Ammon's horn (tissue), 1 donor: ENCODE measurements around the gene CADM2.
"Not testable (repeated sequence)": the region's sequence is repeated elsewhere in the genome, so short reads cannot be mapped to it uniquely, and the experiment has no call there.

Experiments
- DNase-seq: peaks from one replicate; pipeline ENCODE4 v3.0.0-alpha.2; 2016; ENCODE audit warnings: low spot score

Gene CADM2

DNA sequence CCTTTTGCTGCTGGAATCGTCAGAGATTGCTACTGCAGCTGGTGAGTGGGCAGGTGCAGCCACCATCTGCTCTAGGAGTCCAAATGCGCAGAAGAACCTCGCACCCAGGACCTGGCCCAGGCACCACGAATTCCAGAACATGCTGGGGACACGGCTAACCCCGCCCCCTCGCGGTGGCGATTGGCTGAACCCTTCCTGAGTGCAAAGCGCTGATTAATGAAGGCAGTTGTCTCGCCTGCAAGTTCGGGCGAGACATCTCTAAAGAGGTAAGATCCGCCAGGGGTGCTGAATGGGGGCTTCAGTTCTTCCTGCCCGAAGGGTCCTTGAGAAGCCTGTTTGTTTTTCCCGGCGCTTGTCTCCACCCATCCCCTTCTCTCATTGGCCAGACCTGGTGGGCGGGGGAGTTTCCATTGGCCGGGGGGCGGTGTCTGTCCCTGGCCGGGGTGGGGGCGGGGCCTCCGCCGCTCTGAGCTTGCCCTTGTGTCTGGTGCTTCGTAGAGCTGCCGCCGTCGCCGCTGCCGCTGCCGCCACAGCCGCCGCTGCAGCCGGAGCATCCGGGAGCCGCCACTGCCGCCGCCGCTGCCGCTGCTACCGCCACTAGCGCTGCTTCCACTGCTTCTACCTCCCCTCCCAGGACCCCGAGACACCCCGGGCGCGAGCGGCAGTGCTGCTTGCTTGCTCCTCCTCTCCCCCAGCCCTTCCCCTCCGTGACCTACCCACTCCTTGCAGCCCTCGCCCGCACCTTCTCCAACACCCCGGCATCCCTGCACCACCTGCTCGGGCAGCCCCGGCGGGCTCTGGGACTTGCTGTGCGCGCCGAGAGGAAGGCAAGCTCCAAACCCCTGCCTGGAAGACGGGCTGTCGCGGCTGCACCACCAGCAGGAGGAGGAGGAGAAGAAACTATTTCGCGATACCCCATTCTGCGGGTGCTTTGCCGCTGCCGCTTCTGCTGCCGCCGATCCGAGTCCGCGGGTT lies at the start of gene CADM2:
Gene CADM2 (plus strand): TSS at position 495 of the 975 bp plus-strand sequence.
- peak; percentile 97 for DNase-seq

DNA sequence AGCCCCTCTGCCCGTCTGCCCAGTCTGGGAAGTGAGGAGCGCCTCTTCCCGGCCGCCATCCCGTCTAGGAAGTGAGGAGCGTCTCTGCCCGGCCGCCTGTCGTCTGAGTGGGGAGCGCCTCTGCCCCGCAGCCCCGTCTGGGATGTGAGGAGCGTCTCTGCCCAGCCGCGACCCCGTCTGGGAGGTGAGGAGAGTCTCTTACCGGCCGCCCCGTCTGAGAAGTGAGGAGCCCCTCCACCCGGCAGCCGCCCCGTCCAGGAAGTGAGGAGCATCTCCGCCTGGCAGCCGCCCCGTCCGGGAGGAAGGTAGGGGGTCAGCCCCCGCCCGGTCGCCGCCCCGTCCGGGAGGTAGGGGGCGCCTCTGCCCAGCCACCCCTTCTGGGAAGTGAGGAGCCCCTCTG lies 40.2 kb upstream of the CADM2 start:
- not testable (repeated sequence) for DNase-seq

DNA sequence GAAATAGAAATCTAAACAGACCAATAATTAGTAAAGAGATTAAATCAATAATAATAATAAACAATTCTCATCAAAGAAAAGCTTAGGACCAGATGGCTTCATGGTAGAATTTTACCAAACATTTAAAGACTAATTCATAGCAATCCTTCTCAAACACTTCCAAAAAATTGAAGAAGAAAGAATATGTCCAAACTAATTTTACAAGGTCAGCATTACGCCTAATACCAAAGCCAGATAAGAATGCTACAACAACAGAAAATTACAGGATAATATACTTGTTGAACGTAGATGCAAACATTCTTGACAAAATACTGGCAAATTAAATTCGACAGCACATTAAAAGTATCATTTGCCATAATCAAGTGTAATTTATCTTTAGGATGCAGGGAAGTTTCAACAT lies 36.1 kb upstream of the CADM2 start:
- no peak for DNase-seq

- DNase-seq = peak; percentile 61
Observed at GRCh38 chr3:84925571-84925970, 33.2 kb upstream of the CADM2 start.

- no peak for DNase-seq
Observed at GRCh38 chr3:84943379-84943778, 15.4 kb upstream of the CADM2 start.

GRCh38 chr3:84946240-84946639 lies 12.5 kb upstream of the CADM2 start:
- no peak for DNase-seq

DNA sequence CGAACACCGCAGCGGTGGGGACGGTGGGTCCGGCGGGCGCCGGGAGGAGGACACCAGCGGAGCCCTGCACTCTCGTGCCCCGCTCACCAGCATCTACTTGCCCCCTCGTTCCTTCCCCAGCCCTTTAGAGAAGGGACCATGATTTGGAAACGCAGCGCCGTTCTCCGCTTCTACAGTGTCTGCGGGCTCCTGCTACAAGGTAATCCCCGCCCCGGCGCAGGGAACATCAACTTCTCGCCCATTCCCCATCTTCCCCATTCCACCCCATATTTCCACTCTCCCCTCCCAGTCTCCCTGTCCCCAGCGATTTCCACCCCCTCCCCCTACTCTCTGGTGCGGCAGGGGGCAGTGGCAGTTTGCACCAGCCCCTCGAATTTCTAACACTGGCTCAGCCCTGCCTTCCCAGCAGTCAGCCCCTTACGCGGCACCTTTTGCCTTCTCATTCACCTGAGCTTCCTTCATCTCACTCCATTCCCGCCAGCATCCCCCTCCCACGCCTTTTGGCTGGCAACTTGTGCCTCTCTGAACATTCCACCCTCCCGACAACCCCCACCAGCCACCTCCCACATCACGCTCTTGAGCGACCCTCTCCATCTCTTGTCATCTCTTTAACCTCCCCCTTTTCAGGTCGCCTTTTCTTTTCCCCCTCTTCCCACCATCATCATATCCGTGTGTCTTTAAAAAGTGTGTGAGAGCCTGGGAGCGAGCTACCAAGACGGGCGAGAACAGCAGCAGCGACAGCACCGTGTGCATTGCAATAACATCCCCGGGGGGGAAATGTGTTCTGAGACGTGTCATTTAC lies 882 bp downstream of the CADM2 start:
- DNase-seq = peak; percentile 52

DNA sequence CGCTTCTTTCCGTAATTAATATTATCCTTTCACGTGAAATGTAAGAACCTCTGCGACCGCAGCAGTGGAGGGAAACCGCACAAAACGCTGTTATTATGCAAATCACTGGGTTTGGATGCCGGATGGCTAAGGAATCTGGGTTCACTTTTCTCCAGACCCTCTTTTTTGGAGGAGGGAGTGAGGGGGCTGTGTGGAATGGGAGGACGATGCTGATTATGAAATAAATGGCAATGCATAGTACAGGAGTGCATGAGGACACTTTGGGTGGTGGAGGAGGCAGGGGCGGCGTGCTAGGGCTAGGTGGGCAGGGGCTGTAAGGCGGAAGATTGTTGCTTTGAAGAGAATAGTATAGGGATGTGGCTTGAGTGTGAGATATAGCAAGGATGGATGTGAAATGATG lies 1.8 kb downstream of the CADM2 start:
- peak; percentile 35 for DNase-seq

- DNase-seq = peak; percentile 23
Observed at GRCh38 chr3:84961011-84961410, 2.2 kb downstream of the CADM2 start.

- DNase-seq = peak; percentile 59
Observed at GRCh38 chr3:84961521-84962255, 2.9 kb downstream of the CADM2 start.

DNA sequence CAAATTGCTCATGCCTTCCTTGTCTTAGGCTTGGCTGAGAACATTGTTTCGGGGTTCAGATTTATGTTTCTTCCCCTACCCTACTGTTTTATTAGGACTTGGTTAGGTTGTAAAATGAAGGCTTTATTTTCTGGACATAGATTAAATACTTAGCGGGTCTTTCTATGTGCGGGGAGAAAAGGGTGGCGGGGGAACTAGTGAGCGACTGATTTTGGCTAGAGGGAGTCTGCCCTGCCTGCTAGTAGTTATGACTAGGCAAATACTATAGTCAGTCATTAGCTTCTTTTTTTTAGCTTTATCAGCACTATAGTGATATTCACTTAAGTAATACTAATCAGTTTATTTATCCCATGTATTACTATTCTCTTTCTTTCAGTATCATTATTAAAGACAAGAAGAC lies 3.6 kb downstream of the CADM2 start:
- DNase-seq = peak; percentile 29

DNA sequence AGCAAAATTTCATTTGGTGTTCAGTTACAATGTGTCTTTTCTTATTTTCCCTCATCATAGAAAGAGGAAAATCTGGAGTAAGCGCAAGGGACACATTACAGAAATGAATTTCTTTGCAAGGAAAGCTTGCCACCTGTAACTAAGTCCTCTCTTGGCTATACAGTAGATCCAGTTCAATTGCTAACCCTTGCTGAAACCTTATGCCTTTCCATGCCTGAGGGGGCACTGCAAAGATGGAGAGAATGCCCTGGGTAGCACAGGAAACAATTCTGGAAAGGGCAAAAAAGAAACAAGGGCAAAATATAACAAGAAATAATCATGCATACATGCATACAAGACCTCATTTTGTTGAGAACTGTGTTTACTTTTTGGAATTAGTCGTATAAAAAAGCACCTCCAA lies 4.3 kb downstream of the CADM2 start:
- peak; percentile 21 for DNase-seq

DNA sequence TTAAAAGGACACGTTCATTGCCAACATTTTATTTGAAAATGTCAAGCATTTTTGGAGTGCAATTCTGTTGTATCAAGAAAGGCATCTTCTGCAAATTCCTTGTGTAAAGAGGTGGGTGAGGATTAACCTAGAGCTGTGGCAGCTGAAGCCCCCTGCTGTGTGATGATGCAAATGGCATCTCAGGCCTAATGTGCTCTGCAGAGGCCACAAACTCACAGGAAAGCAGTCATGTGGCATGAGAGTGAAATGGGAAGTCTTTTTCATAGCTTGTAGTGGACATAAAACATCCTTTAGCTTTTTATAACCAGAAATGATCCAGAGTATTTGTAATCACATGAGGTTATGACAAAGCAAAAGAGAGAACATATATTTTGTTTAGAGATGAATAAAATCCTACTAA lies 6.4 kb downstream of the CADM2 start:
- DNase-seq = peak; percentile 82

DNA sequence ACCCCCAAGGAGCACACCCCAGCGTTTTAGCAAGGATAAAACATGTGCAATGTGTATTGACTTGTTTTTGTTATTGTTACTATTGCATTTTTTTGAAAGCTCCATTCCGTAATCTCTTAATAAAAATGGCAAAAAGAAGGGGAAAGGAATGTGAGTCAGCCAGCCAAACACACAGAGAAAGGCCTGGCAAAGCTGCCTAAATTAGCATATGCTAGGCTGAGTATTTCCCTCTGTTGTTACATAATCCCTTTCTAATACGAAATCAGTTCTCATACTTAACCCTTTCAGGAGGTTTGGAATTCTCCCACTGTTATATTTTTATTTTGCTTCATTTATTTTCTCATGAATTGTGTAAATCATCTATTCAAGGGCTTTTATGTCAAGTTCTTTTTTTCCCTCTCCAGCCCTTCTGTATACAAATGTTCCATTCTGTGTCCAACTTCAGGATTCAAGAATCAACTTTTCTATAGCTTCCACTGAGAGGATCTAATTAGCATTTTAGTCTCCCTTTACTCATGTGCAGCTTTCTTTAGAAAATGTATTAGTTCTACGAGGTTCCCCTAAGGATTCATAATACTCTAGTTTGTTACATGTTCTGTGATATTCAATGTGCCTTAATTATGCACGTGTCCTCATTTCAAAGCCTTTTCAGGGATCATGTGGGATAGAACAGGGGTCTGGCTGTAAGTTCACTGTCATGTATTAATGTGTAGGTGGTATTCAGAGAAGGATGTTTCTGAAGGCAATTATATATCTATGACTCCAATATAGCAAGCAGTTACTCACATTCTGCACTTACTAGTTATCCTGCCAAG lies 9.2 kb downstream of the CADM2 start:
- peak; percentile 76 for DNase-seq

DNA sequence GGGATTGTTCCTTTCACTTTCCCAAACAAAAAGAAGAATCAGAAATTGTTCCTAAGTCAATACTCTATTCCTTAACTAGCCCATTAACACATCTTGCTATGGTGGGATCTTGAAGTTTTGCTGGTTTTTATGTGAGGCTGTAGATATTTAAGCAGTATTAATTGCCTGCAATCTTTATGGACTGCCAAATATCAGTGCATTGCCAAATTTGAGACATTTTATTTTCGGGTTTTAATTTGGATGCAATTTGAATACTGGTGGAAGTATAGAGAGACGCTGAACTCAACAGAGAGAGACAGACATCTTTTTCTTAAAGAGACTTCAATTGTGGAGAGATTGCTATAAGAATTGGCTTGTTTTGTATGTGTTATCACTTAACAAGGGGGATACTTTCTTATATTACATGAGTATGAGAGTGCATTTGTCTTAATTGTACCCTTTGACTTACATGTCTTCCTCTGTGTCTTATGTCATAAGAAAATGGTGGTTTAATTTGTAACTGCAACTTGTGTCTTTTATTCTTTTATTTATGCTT lies 10.0 kb downstream of the CADM2 start:
- no peak for DNase-seq

DNA sequence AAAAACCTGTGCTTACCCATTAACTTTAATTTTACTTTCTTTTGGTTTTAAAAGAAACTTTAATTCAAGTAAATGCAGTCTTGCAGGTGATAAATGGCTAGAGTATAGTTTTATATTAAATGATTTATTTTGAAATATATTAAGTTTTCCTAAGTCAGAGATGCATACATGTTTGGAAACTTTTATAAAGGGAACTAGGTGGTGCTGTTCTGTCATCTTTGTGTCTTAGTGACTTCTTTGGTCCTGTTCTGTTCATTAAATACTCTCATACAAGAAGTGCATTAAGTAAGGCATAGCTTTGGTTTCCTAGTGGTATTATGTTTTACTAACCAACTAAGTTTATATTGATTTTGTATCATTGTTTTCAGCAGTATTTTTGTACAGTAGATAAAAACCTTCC lies 15.6 kb downstream of the CADM2 start:
- peak; percentile 41 for DNase-seq

GRCh38 chr3:84977021-84977420 lies 18.2 kb downstream of the CADM2 start:
- no peak for DNase-seq

DNA sequence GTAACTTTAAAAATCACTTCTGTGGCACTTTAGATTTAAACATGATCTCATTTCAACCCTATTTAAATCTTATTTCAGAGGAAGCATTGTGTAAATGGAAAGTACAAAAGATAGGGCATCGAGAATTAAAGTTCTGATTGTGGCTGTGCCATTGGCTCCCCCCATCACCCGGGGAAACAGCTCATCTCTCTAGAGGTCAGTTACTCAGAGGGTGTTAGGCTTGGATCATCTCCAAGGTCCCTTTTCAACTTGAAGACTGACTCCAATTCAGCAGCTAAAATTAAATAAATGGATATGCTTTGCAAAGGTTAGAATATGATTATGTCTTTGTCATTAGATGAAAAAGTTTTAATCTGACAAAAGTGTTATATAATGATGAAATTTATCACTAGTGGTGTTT lies 20.1 kb downstream of the CADM2 start:
- peak; percentile 32 for DNase-seq

DNA sequence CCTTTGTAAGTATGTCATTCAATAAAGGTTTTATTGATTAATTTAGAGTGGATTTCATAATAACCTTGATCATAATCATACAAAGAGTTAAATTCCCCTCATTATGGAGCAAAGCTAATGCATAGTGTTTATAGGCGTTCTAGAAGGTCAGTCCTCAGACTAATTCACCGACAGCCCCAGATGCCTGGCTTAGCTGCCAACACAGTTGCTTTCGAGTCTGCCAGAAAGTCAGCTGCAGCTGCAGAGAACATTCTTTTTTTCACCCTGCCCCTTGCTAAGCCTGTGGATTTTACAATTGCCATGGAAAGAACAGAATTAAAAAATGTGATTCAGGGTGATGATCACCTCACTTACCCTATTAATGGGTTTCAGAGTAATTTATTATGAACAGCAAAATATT lies 21.2 kb downstream of the CADM2 start:
- DNase-seq = peak; percentile 86

GRCh38 chr3:84980456-84980855 lies 21.7 kb downstream of the CADM2 start:
- no peak for DNase-seq

DNA sequence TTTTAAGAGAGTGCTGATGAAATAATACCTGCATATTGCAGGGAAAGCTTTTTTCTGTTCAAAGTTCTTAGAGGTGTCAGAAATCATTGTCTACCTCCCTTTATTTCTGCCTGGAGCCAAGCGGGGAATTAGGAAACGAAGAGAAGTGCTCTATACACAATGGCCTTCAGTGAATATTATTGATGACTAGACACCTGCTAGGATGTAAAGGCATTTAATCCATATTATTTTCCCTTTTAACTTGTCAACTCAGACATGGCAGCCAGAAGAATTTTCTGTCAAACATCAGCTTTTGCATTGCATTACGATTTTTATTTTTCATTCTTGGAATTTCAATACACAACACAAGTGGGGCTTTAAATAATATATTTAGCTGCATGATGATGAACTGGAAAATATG lies 24.7 kb downstream of the CADM2 start:
- no peak for DNase-seq
